NT2/D1 (cell line): ENCODE results near the gene ATXN1.

Experiments
- DNase-seq: peaks from one replicate; pipeline ENCODE4 v3.0.0-alpha.2; 2011; ENCODE audit warnings: low read depth, low spot score
- H3K27me3 ChIP-seq: 2 replicates; pipeline ENCODE4 v1.6.0; 2011; ENCODE audit warnings: mild to moderate bottlenecking; ENCODE audit not compliant: insufficient read length, insufficient read depth
- H3K36me3 ChIP-seq: 2 replicates; pipeline ENCODE4 v1.6.1; 2011; ENCODE audit warnings: mild to moderate bottlenecking, low read length, mixed read lengths; ENCODE audit not compliant: insufficient read depth, insufficient read length
- H3K4me1 ChIP-seq: 2 replicates; pipeline ENCODE4 v1.5.1; 2011; ENCODE audit not compliant: insufficient read depth, insufficient read length
- H3K4me3 ChIP-seq: 2 replicates; pipeline ENCODE4 v1.5.1; 2011; ENCODE audit warnings: low read depth; ENCODE audit not compliant: insufficient read length
- H3K9ac ChIP-seq: 2 replicates; pipeline ENCODE4 v1.6.0; 2011; ENCODE audit warnings: low read depth; ENCODE audit not compliant: insufficient read length
- H3K9me3 ChIP-seq: 2 replicates; pipeline ENCODE4 v1.5.1; 2011; ENCODE audit warnings: mild to moderate bottlenecking, low read length; ENCODE audit not compliant: insufficient read depth
- SUZ12 ChIP-seq: IDR thresholded peaks from 2 replicates; pipeline ENCODE4 v1.6.1; 2011; ENCODE audit not compliant: insufficient read length, insufficient read depth; ENCODE audit errors: extremely low read depth
- YY1 ChIP-seq: IDR thresholded peaks from 2 replicates; pipeline ENCODE4 v1.6.1; 2011; ENCODE audit not compliant: insufficient read length, insufficient read depth
- ZNF274 ChIP-seq: IDR thresholded peaks from 2 replicates; pipeline ENCODE4 v1.6.1; 2011; ENCODE audit warnings: mild to moderate bottlenecking, low read depth, low read length

ATXN1 gene

DNA sequence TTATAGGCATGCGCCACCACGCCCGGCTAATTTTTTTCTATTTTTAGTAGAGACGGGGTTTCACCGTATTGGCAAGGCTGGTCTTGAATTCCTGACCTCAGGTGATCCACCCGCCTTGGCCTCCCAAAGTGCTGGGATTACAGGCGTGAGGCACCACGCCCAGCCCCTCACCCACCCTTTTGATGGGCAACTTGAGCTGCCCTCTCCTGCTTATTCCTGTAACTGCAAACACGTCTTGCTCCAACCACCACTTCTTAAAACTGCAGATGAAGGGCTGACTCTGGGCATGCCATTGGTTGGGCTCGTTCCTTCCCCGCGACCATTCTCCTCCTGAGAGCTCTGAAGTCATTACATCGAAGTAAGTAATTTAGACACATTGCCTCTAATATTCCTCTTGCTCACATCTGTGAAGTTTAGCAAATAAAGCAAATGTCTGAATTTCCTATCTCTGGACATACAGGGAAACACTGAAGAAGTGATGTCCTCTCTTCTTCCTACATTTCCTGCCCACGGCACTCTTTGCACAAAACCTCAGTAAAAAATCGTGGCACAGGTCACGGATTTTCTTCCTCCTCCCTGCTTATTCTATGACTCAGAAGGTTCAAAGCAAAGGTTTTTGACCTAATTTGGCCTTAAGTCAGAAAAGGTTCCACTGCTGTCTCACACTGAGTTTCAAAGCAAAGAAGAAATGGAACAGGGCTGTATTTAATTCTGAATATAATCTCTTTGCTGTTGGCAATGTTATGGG is 405.4 kb downstream of the ATXN1 start:
- Histone ChIP-seq H3K9ac (no peak overlapping the region), H3K4me3 (no peak overlapping the region), H3K36me3 (no peaks in the 10 kb centered on the region), H3K27me3 (no peaks in the 10 kb centered on the region), H3K9me3 (no peaks in the 10 kb centered on the region), H3K4me1 (peaks cover 3% of the 10 kb centered on the region)
- TF ChIP-seq SUZ12 (no peak), YY1 (no peak), ZNF274 (no peak)
- DNase-seq = no peak

DNA sequence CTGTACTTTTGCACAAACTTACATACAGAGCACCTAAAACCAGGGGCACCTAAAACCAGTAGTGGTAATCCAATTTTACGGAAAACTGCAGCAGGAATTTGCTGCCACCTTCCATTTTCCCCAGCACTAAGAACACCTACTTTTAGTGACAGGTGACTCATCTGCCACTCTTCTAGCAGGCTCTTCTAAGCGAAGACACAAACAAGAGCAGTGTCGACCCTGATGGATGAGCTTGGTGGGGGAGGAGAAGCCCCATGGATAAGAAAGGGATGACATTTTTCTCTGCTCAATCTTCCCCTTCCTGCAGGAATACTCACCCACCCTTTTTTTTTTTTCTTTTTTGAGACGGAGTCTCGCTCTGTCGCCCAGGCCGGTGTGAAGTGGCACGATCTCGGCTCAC is 406.0 kb downstream of the ATXN1 start:
- no peak for DNase-seq
- H3K4me1 ChIP-seq = peaks cover 3% of the 10 kb centered on the region
- H3K9ac ChIP-seq = no peak overlapping the region
- TF ChIP-seq ZNF274 = no peak
- TF ChIP-seq SUZ12 = no peak
- TF ChIP-seq YY1 = no peak
- H3K4me3 ChIP-seq = no peak overlapping the region
- H3K36me3 ChIP-seq = no peaks in the 10 kb centered on the region
- H3K9me3 ChIP-seq = no peaks in the 10 kb centered on the region
- H3K27me3 ChIP-seq = no peaks in the 10 kb centered on the region

DNA sequence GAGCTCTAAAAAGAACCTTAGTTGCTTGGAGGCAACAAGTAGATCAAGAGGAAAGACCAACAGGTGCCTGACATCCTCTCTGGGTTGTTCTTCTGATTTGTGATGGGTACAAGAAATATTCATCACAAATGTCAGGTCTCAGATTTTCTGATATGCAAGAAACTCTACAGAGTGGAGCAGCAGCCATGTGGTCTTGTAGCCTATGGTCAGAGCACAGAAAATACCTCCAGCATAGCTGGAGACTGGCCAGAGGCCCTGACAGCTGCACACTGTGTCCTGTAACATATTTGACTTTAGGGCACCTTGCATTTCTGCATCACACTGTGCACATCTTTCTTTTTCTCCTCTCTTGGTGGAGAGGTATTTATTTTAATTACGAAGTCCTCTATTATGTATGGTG is 406.6 kb downstream of the ATXN1 start:
- Histone ChIP-seq H3K36me3 (no peaks in the 10 kb centered on the region), H3K9me3 (no peaks in the 10 kb centered on the region), H3K27me3 (no peaks in the 10 kb centered on the region), H3K4me1 (peaks cover 3% of the 10 kb centered on the region), H3K4me3 (no peak overlapping the region), H3K9ac (no peak overlapping the region)
- TF ChIP-seq ZNF274 = no peak
- no peak for TF ChIP-seq SUZ12
- TF ChIP-seq YY1 = no peak
- DNase-seq = no peak

DNA sequence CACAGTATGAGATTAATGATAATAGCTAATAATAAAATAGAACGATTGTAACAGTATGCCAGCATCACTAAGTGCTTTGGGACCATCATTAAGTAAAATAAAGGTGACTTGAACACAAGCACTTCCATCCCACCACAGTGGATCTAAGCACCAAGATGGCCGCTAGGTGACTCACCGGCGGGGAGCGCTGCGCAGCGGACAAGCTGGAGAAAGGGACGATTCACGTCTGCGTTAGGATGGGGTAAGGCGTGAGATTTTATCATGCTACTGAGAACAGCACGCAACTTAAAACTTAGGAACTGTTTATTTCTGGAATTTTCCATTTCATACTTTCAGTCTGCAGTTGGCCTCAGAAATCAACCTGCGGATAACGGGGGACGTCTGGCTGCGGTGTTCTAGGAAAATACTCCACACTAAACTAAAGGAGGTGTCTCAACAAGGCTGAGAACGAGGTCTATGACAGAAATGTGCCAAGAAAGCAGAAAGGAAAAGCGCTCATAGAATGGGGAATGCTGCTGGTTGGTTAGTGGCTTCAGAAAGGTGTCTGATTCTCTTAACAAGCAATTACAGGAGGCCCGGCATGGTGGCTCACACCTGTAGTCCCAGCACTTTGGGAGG is 408.3 kb downstream of the ATXN1 start:
- no peaks in the 10 kb centered on the region for H3K36me3 ChIP-seq
- TF ChIP-seq YY1 (no peak), SUZ12 (no peak), ZNF274 (no peak)
- DNase-seq = no peak
- H3K4me3 ChIP-seq = no peak overlapping the region
- no peaks in the 10 kb centered on the region for H3K27me3 ChIP-seq
- peaks cover 3% of the 10 kb centered on the region for H3K4me1 ChIP-seq
- H3K9me3 ChIP-seq = no peaks in the 10 kb centered on the region
- H3K9ac ChIP-seq = no peak overlapping the region

DNA sequence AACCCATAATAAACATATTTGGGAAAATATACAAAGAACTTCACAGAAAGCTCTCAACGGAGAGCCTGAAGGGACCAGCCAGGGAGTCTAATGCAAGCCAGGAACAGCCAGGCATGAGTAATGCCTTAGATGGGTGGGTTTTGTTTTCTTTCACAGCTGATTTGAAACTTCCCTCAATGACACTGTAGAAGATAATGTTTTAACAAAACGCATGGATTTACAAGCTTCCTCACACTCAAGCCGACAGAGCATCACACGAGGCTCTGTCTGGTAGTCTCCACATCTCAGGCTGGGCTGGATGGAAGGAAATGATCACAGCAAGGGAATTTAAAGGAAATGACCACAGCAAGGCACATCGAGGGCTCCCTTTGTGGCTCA is 409.0 kb downstream of the ATXN1 start:
- TF ChIP-seq YY1 (no peak), ZNF274 (no peak), SUZ12 (no peak)
- no peak overlapping the region for H3K4me3 ChIP-seq
- no peak overlapping the region for H3K9ac ChIP-seq
- H3K36me3 ChIP-seq = no peaks in the 10 kb centered on the region
- no peaks in the 10 kb centered on the region for H3K9me3 ChIP-seq
- H3K27me3 ChIP-seq = no peaks in the 10 kb centered on the region
- peaks cover 3% of the 10 kb centered on the region for H3K4me1 ChIP-seq
- DNase-seq = no peak

DNA sequence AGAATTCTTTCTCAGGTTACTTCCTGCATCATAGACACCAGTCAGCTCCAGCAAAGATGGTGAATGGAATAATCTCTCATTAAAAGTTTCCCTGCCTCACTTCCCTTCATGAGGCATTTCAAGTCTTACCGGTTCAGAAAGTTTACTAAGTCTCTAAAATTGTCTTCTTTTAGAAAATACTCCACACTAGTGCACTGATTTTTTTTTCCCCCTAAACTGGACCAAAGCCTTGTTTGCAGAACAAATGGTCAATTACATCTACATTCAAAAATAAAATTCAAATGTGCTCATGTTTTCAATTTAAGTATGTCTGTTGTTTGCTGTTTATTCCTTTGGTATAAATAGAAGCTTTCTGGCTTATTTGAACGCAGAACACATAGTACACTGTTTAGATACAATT is 411.7 kb downstream of the ATXN1 start:
- no peak for DNase-seq
- peaks cover 2% of the 10 kb centered on the region for H3K4me1 ChIP-seq
- no peaks in the 10 kb centered on the region for H3K36me3 ChIP-seq
- H3K4me3 ChIP-seq = no peak overlapping the region
- no peak overlapping the region for H3K9ac ChIP-seq
- H3K9me3 ChIP-seq = no peaks in the 10 kb centered on the region
- no peak for TF ChIP-seq SUZ12
- no peak for TF ChIP-seq YY1
- no peak for TF ChIP-seq ZNF274
- H3K27me3 ChIP-seq = no peaks in the 10 kb centered on the region

DNA sequence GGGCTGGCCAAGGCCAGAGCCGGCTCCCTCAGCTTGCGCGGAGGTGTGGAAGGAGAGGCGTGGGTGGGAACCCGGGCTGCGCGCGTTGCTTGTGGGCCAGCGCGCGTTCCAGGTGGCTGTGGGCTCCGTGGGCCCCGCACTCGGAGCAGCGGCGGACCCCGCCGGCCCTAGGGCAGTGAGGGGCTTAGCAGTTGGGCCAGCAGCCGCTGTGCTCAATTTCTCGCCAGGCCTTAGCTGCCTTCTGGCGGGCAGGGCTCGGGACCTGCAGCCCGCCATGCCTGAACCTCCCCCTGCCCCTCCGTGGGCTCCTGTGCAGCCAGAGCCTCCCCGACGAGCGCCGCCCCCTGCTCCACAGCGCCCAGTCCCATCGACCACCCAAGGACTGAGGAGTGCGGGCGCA is 414.4 kb downstream of the ATXN1 start:
- H3K36me3 ChIP-seq = no peaks in the 10 kb centered on the region
- TF ChIP-seq ZNF274 = no peak
- no peak for TF ChIP-seq YY1
- no peak for TF ChIP-seq SUZ12

More for the DNA sequence above, 414.4 kb downstream of the ATXN1 start:
- no peaks in the 10 kb centered on the region for H3K9me3 ChIP-seq
- no peaks in the 10 kb centered on the region for H3K27me3 ChIP-seq
- no peak overlapping the region for H3K4me3 ChIP-seq
- peaks cover 2% of the 10 kb centered on the region for H3K4me1 ChIP-seq
- DNase-seq = no peak
- no peak overlapping the region for H3K9ac ChIP-seq
